GM10248 (cell line): ENCODE measurements around the gene LRRIQ4.

Source experiments
- CTCF ChIA-PET: fragments of 300-600 bp; sonication (Branson Sonifier 250); formaldehyde crosslinking; extraction: SDS; loops from one replicate; lab custom pipeline; 2021; ENCODE audit warnings: antibody characterized with exemption; lab: Yijun Ruan, JAX
- POLR2A ChIA-PET: fragments of 350-650 bp; sonication (Branson Sonifier 250); formaldehyde crosslinking; extraction: SDS; loops from one replicate; lab custom pipeline; 2020; ENCODE audit warnings: antibody characterized with exemption; lab: Yijun Ruan, JAX
- DNase-seq: peaks from one replicate; pipeline ENCODE4 v3.0.0; 2012; ENCODE audit errors: extremely low spot score
- CTCF ChIP-seq: IDR thresholded peaks from 2 replicates; pipeline ENCODE4 v1.5.1; 2012; ENCODE audit warnings: mild to moderate bottlenecking, low read depth; ENCODE audit errors: extremely low read depth, missing control alignments, control extremely low read depth

LRRIQ4 gene

GRCh38 chr3:169863458-169863899, 50.8 kb downstream of the LRRIQ4 start:
- ChIA-PET POLR2A (no interaction called here), CTCF (interaction anchor here (0.7 to 4.3 kb wide), 24 partner anchors 9 to 947 kb away, joined by 3 to 17 read pairs (median 4); partner anchors contain the start of gene SEC62)
- peak; percentile 86 for TF ChIP-seq CTCF
- peak; percentile 66 for DNase-seq

GRCh38 chr3:169864270-169864669, 51.6 kb downstream of the LRRIQ4 start:
- no peak for DNase-seq
- TF ChIP-seq CTCF, result no peak
- CTCF ChIA-PET, result interaction anchor here (0.8 to 4.3 kb wide), 13 partner anchors 9 to 193 kb away, joined by 3 to 17 read pairs (median 4); partner anchors contain the start of gene SEC62
- POLR2A ChIA-PET, result no interaction called here

GRCh38 chr3:169865176-169865767, 52.6 kb downstream of the LRRIQ4 start:
- ChIA-PET CTCF (interaction anchor here (1.0 to 4.3 kb wide), 8 partner anchors 15 to 393 kb away, joined by 3 to 17 read pairs (median 4); no protein-coding TSS in a partner anchor), POLR2A (no interaction called here)
- TF ChIP-seq CTCF, result no peak
- DNase-seq, result no peak

- TF ChIP-seq CTCF, result no peak
- ChIA-PET POLR2A (no interaction called here), CTCF (interaction anchor here (1.1 to 1.3 kb wide), 3 partner anchors 10 to 153 kb away, joined by 3 to 6 read pairs (median 3); no protein-coding TSS in a partner anchor)
- DNase-seq, result no peak
These were observed 55.0 kb downstream of the LRRIQ4 start for GRCh38 chr3:169867584-169868210.

GRCh38 chr3:169868369-169868768, 55.7 kb downstream of the LRRIQ4 start:
- POLR2A ChIA-PET, result no interaction called here
- no peak for TF ChIP-seq CTCF
- CTCF ChIA-PET, result interaction anchor here (1.1 to 1.3 kb wide), 3 partner anchors 9 to 153 kb away, joined by 3 to 6 read pairs (median 3); no protein-coding TSS in a partner anchor
- no peak for DNase-seq

- no peak for TF ChIP-seq CTCF
- CTCF ChIA-PET, result interaction anchor here (1.6 kb wide), 1 partner anchor 10 kb away, joined by 4 read pairs; no protein-coding TSS in a partner anchor
- POLR2A ChIA-PET, result interaction anchor here (0.6 kb wide), 1 partner anchor 1621 kb away, joined by 3 read pairs; no protein-coding TSS in a partner anchor
- DNase-seq, result no peak
These were observed 57.0 kb downstream of the LRRIQ4 start, which contains the start of gene LRRC31 for GRCh38 chr3:169869484-169870220. TSS of gene LRRC31 (minus strand) at chr3:169869935. CDS start at chr3:169869807, 128 bp downstream.
